ENCODE data around the gene PARD3. TPM values are rescaled to one million over a fixed set of nuclear protein-coding genes. Genes with fewer than 3 reads are reported as not detected.

Gene PARD3
- total RNA-seq, 2 donors from 2014 or later, result 59.6 to 74.6 TPM

DNA sequence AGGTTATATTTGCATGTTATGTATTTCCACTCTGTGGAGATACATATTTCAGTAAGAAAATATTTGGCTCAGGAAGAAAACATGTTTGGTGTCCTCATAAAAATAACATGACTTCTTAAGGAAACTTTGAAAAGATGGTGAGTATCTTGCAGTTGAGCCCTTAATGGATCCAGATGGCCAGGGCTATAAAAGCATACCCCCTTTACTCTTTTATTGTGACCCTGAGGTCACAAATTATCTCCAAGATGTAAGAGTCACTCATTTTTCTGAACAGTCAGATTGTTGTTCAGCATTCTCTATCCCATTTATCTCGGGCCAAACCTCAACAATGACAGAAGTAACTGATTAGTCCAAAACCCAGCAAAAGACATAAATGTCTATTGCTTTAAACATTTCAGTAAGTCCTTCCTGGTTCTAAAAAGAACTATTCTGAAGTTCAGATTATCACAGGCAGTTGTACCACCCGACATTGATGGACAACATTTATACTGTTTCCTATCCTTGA lies 539.4 kb downstream of the PARD3 start:
- H3K4me1 Mint-ChIP-seq, result peaks cover 12% of the 10 kb centered on the region
- H3K27me3 ChIP-seq (ENCODE audit: control insufficient read depth, insufficient read depth, low read length, poor library complexity, severe bottlenecking), result no peaks in the 10 kb centered on the region
- peaks cover 11% of the 10 kb centered on the region for H3K36me3 Mint-ChIP-seq (ENCODE audit: low read depth)
- no peak overlapping the region for H3K27ac ChIP-seq (ENCODE audit: low read depth, low read length)
- H3K4me1 ChIP-seq (ENCODE audit: control insufficient read depth, insufficient read depth, low read length), result no peaks in the 10 kb centered on the region
- peaks cover 10% of the 10 kb centered on the region for H3K36me3 ChIP-seq (ENCODE audit: control insufficient read depth, insufficient read depth, low read length)
- H3K4me3 ChIP-seq (ENCODE audit: low read length), result no peak overlapping the region
- no peak for DNase-seq
- peaks cover 11% of the 10 kb centered on the region for H3K9me3 ChIP-seq (ENCODE audit: control insufficient read depth, low read length)
- no peak overlapping the region for H3K4me3 Mint-ChIP-seq
- no peak overlapping the region for H3K27ac Mint-ChIP-seq
- H3K9ac ChIP-seq (ENCODE audit: extremely low read depth, low read length, poor library complexity, severe bottlenecking), result no peak overlapping the region
- TF ChIP-seq, protein P1, sequence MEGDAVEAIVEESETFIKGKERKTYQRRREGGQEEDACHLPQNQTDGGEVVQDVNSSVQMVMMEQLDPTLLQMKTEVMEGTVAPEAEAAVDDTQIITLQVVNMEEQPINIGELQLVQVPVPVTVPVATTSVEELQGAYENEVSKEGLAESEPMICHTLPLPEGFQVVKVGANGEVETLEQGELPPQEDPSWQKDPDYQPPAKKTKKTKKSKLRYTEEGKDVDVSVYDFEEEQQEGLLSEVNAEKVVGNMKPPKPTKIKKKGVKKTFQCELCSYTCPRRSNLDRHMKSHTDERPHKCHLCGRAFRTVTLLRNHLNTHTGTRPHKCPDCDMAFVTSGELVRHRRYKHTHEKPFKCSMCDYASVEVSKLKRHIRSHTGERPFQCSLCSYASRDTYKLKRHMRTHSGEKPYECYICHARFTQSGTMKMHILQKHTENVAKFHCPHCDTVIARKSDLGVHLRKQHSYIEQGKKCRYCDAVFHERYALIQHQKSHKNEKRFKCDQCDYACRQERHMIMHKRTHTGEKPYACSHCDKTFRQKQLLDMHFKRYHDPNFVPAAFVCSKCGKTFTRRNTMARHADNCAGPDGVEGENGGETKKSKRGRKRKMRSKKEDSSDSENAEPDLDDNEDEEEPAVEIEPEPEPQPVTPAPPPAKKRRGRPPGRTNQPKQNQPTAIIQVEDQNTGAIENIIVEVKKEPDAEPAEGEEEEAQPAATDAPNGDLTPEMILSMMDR (conservative IDR thresholded peaks at IDR 0.05), result no peak
- no peaks in the 10 kb centered on the region for H3K27me3 Mint-ChIP-seq (ENCODE audit: insufficient read depth)
- WGBS, 2 experiments (ENCODE audit: insufficient coverage in 1 of 2, insufficient read length in 1 of 2), result 91 to 100% methylated on average over 2 of the region's 2 CpGs
- peaks cover 5% of the 10 kb centered on the region for H3K9me3 Mint-ChIP-seq

DNA sequence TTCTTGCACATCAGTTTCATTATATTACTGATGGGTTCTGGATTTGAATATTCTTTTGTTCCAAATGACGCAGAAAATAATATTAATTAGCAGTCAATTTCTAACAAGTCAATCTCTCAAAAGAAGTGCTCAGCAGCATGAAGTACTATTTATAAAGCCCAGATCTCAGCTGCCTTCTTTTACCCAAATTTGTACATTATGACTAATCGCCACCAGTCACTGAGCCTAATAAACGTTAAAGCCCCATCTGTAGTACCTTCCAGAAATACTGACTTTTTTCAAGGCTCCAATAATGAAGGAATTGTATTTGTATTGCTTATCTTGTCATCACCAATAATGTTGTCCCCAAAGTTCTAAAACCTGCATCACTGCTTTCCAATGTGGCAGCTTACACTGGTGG lies 540.2 kb downstream of the PARD3 start:
- Histone ChIP-seq H3K27me3 (ENCODE audit: control insufficient read depth, insufficient read depth, low read length, poor library complexity, severe bottlenecking) (no peaks in the 10 kb centered on the region), H3K4me3 (ENCODE audit: low read length) (no peak overlapping the region), H3K36me3 (ENCODE audit: control insufficient read depth, insufficient read depth, low read length) (peaks cover 10% of the 10 kb centered on the region), H3K27ac (ENCODE audit: low read depth, low read length) (no peak overlapping the region), H3K4me1 (ENCODE audit: control insufficient read depth, insufficient read depth, low read length) (no peaks in the 10 kb centered on the region), H3K9ac (ENCODE audit: extremely low read depth, low read length, poor library complexity, severe bottlenecking) (no peak overlapping the region), H3K9me3 (ENCODE audit: control insufficient read depth, low read length) (peaks cover 11% of the 10 kb centered on the region)
- no peak for DNase-seq
- 98 to 100% methylated on average over 1 to 3 of the region's 3 CpGs for WGBS, 2 experiments (ENCODE audit: insufficient coverage in 1 of 2, insufficient read length in 1 of 2)
- Mint-ChIP-seq H3K9me3 (peaks cover 5% of the 10 kb centered on the region), H3K27ac (no peak overlapping the region), H3K4me3 (no peak overlapping the region), H3K36me3 (ENCODE audit: low read depth) (peaks cover 11% of the 10 kb centered on the region), H3K27me3 (ENCODE audit: insufficient read depth) (no peaks in the 10 kb centered on the region), H3K4me1 (peaks cover 8% of the 10 kb centered on the region)
- TF ChIP-seq, protein P1 (conservative IDR thresholded peaks at IDR 0.05), result no peak

DNA sequence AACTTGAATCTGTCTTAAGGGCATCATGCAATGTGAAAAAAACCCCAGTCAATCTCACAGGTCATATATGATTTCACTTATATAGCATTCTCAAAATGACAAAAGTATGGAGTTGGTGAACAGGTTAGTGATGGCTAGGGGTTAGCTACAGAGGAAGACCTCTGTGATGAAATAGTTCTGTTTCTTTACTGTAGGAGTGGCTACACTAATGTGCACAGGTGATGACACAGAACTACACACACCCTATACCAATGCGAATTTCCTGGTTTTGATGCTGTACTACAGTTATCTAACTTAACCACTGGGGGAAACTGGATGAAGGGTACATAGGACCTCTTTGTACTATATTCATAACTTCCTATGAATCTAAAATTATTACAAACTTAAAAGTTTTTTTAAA lies 541.8 kb downstream of the PARD3 start:
- Mint-ChIP-seq H3K4me1 (peaks cover 3% of the 10 kb centered on the region), H3K9me3 (peaks cover 5% of the 10 kb centered on the region), H3K27me3 (ENCODE audit: insufficient read depth) (no peaks in the 10 kb centered on the region), H3K36me3 (ENCODE audit: low read depth) (peaks cover 19% of the 10 kb centered on the region), H3K27ac (no peak overlapping the region), H3K4me3 (no peak overlapping the region)
- Histone ChIP-seq H3K9me3 (ENCODE audit: control insufficient read depth, low read length) (peaks cover 11% of the 10 kb centered on the region), H3K9ac (ENCODE audit: extremely low read depth, low read length, poor library complexity, severe bottlenecking) (no peak overlapping the region), H3K36me3 (ENCODE audit: control insufficient read depth, insufficient read depth, low read length) (peaks cover 21% of the 10 kb centered on the region), H3K27me3 (ENCODE audit: control insufficient read depth, insufficient read depth, low read length, poor library complexity, severe bottlenecking) (no peaks in the 10 kb centered on the region), H3K4me3 (ENCODE audit: low read length) (no peak overlapping the region), H3K4me1 (ENCODE audit: control insufficient read depth, insufficient read depth, low read length) (no peaks in the 10 kb centered on the region), H3K27ac (ENCODE audit: low read depth, low read length) (no peak overlapping the region)
- WGBS, 2 experiments (ENCODE audit: insufficient coverage in 1 of 2, insufficient read length in 1 of 2), result 82% methylated on average over 1 of the region's 1 CpG; no CpG with 5 or more reads in 1 of the 2 experiments
- TF ChIP-seq, protein P1 (conservative IDR thresholded peaks at IDR 0.05), result no peak
- no peak for DNase-seq

Measured in endodermal cell (in vitro differentiated cells).